ENCODE data around the gene RTN4RL2.

DNA sequence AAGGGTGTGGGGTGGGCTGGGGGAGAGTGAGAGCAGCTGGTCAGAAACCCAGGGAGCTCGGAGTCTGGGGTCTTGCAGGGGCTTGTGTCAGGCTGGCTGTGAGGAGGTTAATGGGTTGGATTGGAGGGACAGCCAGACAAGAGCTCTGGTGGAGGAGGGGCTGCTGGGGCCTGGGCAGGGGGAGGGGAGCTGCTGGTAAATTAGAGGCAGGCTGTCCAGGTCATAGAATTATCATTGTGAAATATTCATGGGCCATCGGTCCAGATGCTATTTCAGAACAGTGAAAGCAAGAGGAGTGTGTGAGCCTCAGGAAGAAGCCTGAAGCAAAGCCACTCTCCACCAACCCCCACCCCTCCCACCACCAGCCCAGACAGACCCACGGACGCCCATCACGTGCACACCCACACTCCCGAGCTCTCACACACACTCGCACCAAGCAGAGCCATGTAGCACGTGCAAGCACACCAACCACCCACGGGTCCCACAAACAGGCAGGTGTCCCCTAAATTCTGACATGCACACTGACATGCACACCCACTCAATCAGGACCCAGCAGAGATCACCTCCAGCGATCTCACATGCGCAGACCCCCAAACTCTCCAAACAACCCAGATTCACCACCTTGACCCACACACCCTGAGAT, 18.8 kb downstream of the RTN4RL2 start:
- TF ChIP-seq, protein P1, sequence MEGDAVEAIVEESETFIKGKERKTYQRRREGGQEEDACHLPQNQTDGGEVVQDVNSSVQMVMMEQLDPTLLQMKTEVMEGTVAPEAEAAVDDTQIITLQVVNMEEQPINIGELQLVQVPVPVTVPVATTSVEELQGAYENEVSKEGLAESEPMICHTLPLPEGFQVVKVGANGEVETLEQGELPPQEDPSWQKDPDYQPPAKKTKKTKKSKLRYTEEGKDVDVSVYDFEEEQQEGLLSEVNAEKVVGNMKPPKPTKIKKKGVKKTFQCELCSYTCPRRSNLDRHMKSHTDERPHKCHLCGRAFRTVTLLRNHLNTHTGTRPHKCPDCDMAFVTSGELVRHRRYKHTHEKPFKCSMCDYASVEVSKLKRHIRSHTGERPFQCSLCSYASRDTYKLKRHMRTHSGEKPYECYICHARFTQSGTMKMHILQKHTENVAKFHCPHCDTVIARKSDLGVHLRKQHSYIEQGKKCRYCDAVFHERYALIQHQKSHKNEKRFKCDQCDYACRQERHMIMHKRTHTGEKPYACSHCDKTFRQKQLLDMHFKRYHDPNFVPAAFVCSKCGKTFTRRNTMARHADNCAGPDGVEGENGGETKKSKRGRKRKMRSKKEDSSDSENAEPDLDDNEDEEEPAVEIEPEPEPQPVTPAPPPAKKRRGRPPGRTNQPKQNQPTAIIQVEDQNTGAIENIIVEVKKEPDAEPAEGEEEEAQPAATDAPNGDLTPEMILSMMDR (conservative IDR thresholded peaks at IDR 0.05): no peak
- no peak for TF ChIP-seq ZFX (IDR thresholded peaks at IDR 0.05)
